Thoracic aorta (tissue), 2 donors: Measurements from ENCODE around the gene OR7A5. TPM values are rescaled to one million over a fixed set of nuclear protein-coding genes. Genes with fewer than 3 reads are reported as not detected.

ENCODE experiments used
- ATAC-seq: fragments of 150-250 bp; one replicate; pipeline ENCODE4 v1.8.0; 2017; ENCODE audit warnings: low read depth; ENCODE audit not compliant: insufficient number of reproducible peaks, low FRiP score
- DNase-seq: peaks from one replicate; pipeline ENCODE4 v3.0.0-alpha.2; 2020; ENCODE audit warnings: low spot score
- H3K27ac ChIP-seq, 2 donors: fragments of 200-600 bp; sonication (generic); 1 replicate in 1 of 2; 2 replicates in 1 of 2; pipeline ENCODE4 v1.5.1; 2016; ENCODE audit warnings: mild to moderate bottlenecking in 2 of 2, moderate library complexity in 2 of 2
- H3K27me3 ChIP-seq: fragments of 200-600 bp; sonication (generic); replicated peaks from 2 replicates; pipeline ENCODE4 v1.6.0; 2016; ENCODE audit warnings: mild to moderate bottlenecking; ENCODE audit not compliant: insufficient read depth
- H3K36me3 ChIP-seq: fragments of 200-600 bp; sonication (generic); one replicate; pipeline ENCODE4 v1.5.1; 2016
- H3K4me1 ChIP-seq, 2 donors: fragments of 200-600 bp; sonication (generic); 1 replicate in 1 of 2; 2 replicates in 1 of 2; pipeline versions ENCODE4 v1.5.1 to v1.6.0; 2016; ENCODE audit warnings: low read depth in 2 of 2, mild to moderate bottlenecking in 1 of 2; ENCODE audit not compliant: control insufficient read depth in 1 of 2
- H3K4me3 ChIP-seq: fragments of 200-600 bp; sonication (generic); 2 replicates; pipeline ENCODE4 v1.5.1; 2016; ENCODE audit warnings: mild to moderate bottlenecking
- H3K9me3 ChIP-seq: fragments of 200-600 bp; sonication (generic); 2 replicates; pipeline ENCODE4 v1.5.1; 2016
- total RNA-seq, 2 donors: library from RNA; depleted of rRNA; stranded (reverse); fragments of >200 nt; gene quantifications; one replicate each; pipeline versions ENCODE4 v1.1.0 to v1.2.3, GENCODE V29; 2016
- TF ChIP-seq, protein P1 (sequence below): fragments of 200-600 bp; sonication (generic); IDR thresholded peaks from one replicate; pipeline ENCODE4 v1.5.1; 2019; ENCODE audit warnings: antibody characterized with exemption

Gene OR7A5
- total RNA-seq, 2 donors from 2014 or later, result not detected

DNA sequence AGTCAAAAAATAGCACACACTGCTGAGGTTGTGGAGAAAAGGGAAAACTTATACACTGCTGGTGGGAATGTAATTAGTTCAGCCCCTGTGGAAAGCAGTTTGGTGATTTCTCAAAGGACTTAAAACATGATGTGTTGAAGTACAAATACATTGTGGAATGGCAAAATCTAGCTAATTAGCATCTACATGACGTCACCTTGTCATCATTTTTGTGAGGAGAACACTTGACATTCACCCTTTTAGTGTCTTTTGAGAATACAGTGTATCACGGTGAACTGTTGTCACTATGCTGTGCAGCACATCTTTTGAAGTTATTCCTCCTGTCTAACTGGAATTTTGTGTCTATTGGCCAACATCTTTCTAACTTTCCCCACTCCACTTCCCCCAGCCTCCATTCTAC is 8.2 kb upstream of the OR7A5 start:
- Histone ChIP-seq H3K4me1 (no peaks in the 10 kb centered on the region), H3K27ac (no peak overlapping the region), H3K36me3 (no peaks in the 10 kb centered on the region), H3K4me3 (no peak overlapping the region), H3K27me3 (no peaks in the 10 kb centered on the region), H3K9me3 (no peaks in the 10 kb centered on the region)
- TF ChIP-seq, protein P1, sequence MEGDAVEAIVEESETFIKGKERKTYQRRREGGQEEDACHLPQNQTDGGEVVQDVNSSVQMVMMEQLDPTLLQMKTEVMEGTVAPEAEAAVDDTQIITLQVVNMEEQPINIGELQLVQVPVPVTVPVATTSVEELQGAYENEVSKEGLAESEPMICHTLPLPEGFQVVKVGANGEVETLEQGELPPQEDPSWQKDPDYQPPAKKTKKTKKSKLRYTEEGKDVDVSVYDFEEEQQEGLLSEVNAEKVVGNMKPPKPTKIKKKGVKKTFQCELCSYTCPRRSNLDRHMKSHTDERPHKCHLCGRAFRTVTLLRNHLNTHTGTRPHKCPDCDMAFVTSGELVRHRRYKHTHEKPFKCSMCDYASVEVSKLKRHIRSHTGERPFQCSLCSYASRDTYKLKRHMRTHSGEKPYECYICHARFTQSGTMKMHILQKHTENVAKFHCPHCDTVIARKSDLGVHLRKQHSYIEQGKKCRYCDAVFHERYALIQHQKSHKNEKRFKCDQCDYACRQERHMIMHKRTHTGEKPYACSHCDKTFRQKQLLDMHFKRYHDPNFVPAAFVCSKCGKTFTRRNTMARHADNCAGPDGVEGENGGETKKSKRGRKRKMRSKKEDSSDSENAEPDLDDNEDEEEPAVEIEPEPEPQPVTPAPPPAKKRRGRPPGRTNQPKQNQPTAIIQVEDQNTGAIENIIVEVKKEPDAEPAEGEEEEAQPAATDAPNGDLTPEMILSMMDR, result no peak
- no peak for ATAC-seq
- no peak for DNase-seq

DNA sequence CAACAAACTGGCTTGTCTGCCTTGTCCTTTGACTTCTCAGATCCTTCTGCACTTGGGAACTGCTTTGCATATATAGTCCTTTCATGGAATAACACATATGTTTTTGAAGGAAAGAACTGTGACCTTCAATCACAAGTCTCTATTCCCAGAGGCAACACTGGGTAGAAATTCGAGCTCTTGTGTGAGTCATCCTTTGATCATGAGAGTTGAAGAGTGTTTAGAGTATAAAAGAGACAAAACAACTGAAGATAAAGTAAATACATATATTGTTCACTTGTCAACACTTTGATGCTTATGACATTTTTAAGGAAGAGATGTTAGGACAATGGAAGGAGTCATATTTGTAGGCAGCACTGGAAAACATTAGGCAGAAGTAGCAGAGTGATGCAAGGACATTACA is 5.2 kb upstream of the OR7A5 start:
- Histone ChIP-seq H3K36me3 (no peaks in the 10 kb centered on the region), H3K27ac (no peak overlapping the region), H3K27me3 (no peaks in the 10 kb centered on the region), H3K4me1 (no peaks in the 10 kb centered on the region), H3K4me3 (no peak overlapping the region), H3K9me3 (no peaks in the 10 kb centered on the region)
- ATAC-seq (no peak), DNase-seq (no peak)
- TF ChIP-seq, protein P1, result no peak

DNA sequence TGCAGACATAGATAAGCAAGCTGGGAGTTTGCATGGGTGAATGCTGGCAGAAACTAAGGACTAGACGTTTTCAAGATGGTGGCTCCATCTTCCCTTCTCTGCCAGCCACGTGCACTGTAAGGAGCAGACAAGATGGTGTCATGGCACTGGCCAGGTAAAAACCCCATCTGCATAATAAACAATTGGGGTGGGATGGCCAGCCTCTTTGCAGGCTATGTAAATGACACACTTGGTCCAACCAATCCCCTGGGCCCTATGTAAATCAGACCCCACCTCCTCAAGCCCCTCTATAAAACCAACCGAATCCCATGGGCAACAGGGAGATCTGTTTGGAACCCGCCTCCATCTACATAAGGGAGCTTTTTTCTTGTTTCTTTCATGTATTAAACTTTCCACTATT is 2.4 kb upstream of the OR7A5 start:
- H3K4me3 ChIP-seq, result no peak overlapping the region
- H3K9me3 ChIP-seq, result no peaks in the 10 kb centered on the region
- DNase-seq (no peak), ATAC-seq (no peak)
- no peaks in the 10 kb centered on the region for H3K27me3 ChIP-seq
- no peaks in the 10 kb centered on the region for H3K4me1 ChIP-seq
- TF ChIP-seq, protein P1, result no peak
- no peaks in the 10 kb centered on the region for H3K36me3 ChIP-seq
- no peak overlapping the region for H3K27ac ChIP-seq

DNA sequence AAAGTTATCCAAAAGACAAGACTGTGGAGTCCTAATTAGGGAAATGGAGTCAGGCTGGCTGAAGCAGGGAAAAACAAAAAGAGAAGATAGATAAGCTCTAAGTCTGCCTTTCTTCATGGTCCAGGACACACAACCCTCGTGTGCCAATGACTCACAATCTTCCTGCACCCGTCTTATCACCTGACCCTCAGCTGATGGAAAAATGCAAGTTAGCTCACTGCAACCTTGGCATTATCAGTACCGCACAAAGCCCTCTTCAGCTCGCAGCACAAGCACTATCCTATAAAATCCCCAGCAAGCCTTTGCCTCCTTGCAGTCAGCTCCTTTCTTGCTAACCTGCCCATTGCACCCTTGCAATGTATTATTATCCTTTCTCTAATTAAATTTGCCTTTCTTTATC is 4.3 kb downstream of the OR7A5 start:
- no peaks in the 10 kb centered on the region for H3K4me1 ChIP-seq
- no peaks in the 10 kb centered on the region for H3K27me3 ChIP-seq
- TF ChIP-seq, protein P1, result no peak
- no peak overlapping the region for H3K4me3 ChIP-seq
- H3K9me3 ChIP-seq, result no peaks in the 10 kb centered on the region
- H3K27ac ChIP-seq, result no peak overlapping the region
- DNase-seq, result no peak
- H3K36me3 ChIP-seq, result no peaks in the 10 kb centered on the region
- ATAC-seq, result no peak

DNA sequence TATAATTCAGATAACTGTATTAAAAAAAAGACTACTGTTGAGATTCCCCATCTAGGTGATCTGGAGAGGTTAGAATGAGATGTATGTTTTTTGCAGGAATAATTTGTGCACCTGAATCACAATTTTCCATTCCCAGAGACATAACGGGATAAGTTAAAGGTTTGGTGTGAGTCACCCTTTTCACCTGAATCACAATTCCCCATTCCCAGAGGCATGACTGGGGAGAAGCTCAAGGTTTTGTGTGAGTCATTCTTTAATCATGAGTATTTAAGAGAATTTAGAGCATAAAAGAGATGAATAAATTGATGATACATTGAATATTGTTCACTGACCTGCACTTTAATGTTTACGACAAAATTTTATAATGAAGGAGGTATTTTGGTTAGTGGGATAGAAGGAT is 9.0 kb downstream of the OR7A5 start:
- no peak overlapping the region for H3K27ac ChIP-seq
- ATAC-seq (no peak), DNase-seq (no peak)
- H3K9me3 ChIP-seq, result no peaks in the 10 kb centered on the region
- H3K27me3 ChIP-seq, result no peaks in the 10 kb centered on the region
- no peaks in the 10 kb centered on the region for H3K4me1 ChIP-seq
- no peaks in the 10 kb centered on the region for H3K36me3 ChIP-seq
- no peak overlapping the region for H3K4me3 ChIP-seq
- TF ChIP-seq, protein P1, result no peak
